ENCODE measurements around the gene SMAD2.

DNA sequence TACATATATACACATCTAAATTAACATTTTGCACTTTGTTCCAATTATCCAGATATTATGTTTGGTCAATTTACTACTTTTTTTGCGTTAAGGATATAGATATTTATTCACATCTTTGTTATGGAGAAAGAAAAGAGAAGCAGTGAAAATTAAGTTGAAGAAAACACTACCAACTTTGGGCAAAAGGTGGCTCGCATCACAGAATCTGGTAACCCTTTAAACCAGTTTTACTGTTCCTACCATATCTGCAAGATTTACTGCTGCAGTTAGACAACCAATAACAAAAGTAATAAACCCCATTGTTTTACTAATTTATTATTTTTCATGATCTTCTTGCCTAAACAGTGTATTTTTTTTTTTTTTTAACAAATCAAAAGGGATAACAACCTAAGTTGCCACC is 53.6 kb downstream of the SMAD2 start:
- TF ChIP-seq CTCF (conservative IDR thresholded peaks at IDR 0.05; ENCODE audit: low read length) (no peak), EZH2phosphoT487 (IDR thresholded peaks at IDR 0.05; ENCODE audit: borderline replicate concordance, low read depth, low read length) (no peak)
